MM.1S (cell line): ENCODE measurements around the gene ALDOA.

Source experiments
- CTCF ChIP-seq: fragments of 300-600 bp; sonication (generic); IDR thresholded peaks from 2 replicates; pipeline ENCODE4 v1.5.1; 2016; ENCODE audit warnings: antibody characterized with exemption, low read length, mixed read lengths
- EZH2 ChIP-seq: fragments of 300-600 bp; sonication (generic); optimal IDR thresholded peaks from 2 replicates; pipeline ENCODE3; 2017; ENCODE audit warnings: low read depth, mild to moderate bottlenecking, antibody characterized with exemption, low read length, mixed read lengths
- EZH2phosphoT487 ChIP-seq: fragments of 300-600 bp; sonication (generic); IDR thresholded peaks from 2 replicates; pipeline ENCODE4 v1.6.1; 2018; ENCODE audit warnings: antibody characterized with exemption, low read length

- TF ChIP-seq CTCF = no peak
- no peak for TF ChIP-seq EZH2phosphoT487
- no peak for TF ChIP-seq EZH2
Observed at GRCh38 chr16:30017277-30017656, 48.3 kb upstream of the ALDOA start.
